AG20443 (cell line): ENCODE results near the gene PRXL2A.
"Not testable (repeated sequence)": the region's sequence is repeated elsewhere in the genome, so short reads cannot be mapped to it uniquely, and the experiment has no call there.

ENCODE experiments used
- DNase-seq: peaks from one replicate; pipeline ENCODE4 v3.0.0; 2012; ENCODE audit warnings: low spot score, mixed read lengths

PRXL2A gene

DNA sequence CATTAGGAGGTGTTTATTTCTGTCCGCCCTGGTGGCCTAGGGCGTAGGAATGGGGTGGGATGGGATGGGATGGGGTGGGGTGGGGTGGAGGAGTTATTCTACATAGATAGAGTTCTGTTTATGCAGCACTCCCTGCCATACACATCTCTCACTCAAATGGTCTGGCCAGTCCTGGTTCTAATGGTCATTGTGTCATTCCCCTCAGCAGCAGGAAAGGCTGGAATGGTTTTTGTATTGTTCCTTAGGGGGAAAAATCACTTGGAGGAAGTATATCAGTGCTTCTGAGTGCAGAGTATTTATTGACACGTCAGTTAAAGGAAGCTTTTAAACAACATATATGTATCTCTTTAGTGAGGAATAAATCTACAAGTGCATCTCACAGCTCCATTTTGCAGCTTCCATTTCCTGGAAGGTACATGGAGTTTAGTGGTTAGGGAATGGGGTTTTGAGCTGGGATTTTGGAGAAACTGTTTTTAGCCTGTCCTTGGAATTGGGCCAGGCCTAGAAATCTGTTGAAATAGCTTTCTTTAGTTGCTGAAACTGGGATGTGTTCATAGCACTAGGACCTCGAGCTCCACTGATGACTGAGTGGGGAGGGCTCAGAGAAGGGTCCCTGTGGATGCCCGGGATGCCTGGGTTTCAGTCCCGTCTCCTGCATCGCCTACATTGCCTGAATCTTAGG, 54.1 kb downstream of the PRXL2A start:
- peak; percentile 56 for DNase-seq

DNA sequence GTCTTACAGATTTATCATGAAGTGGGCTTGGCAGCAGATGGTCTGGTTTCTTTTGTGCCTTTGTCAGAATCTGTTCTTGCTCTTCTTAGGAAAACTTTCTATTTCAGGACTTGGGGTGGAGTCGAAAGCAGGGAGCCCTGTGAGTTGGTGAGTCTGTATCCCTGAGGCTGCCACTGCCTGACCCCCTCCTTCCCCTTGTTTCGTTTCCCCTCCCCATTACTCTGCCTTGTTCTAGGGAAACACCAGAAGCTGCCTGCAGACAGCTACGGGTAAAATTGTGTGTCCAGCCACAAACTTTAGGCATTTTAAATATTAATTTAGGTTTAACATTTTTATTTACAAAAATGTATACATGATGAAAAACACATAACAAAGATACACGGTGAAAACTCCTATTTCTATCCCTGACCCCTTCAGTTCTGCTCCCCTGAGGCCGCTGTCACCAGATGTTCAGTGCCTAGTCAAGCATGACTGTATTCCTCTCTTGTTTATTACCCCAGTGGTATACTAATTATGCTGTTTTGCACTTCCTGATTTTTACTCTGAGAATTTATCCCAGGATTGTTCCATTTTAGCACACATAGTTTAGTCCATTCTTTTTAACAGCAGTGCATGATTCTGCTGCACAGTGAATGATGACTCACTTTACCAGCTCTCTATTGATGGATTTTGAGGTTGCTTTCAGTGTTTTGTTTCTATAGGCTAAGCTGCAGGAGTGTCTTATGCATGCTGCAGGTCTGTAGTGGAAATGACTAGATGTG, 54.8 kb downstream of the PRXL2A start:
- DNase-seq = peak; percentile 43

DNA sequence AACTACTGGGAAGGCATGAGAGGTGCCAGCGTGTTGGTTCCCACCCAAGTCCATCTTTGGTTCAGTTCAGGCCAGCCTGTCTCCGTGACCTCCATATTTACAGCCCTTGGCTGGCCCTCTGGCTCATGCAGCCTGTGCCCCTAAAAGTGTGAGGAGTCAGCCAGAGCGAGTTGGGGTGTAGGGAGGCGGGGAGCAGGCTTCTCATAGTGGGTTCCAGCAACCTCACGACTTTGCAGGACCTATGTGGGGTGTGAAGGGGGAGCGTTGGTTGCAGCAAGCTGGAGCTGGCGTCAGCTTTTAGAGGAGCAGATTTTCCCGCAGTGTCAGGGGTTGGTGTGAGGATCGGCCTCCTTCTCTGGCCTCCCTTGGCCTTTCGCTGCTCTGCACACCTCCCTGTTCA, 55.5 kb downstream of the PRXL2A start:
- no peak for DNase-seq

DNA sequence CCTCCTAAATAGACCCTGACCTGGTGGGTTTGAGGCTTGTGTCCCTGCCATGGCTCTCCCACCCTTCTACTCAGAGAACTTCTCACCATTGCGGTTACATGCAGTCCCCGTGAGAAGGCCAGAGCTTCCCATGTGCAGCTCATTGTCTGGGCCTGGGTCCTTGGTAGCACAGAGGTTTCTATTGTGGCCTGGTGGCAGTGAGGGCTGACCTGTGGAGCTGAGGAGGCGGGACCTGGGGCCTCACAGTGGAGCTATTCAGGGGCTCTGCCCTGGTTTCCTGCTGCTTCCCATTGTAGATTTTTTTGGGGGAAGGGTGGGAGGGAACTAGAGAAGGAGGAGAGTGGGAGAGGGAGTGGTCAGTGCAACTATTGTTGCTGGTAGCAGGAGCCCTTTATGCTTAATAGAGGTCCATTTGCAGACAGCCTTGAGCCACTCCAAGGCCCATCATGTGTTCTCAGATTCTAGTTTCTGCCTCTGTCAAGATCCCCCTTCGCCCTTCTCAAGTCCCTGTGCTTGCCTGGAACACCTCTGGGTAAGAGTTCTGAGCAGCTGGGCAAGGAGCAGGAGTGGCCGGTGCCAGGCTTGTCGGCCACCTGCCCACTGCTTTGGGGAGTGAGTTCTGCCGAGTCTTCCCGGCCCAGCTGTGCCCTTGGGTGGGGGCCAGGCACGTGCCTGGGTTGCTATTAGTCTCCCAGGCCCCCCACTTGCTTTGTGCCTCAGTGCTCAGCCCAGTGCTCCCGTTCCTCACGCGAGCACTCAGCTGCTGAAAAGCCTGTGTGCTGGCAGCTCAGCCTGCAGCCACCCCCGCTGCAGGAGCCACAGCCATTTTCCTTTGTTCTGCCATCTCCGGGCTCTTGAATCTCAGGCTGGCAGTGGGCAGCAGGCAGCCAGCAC, 56.5 kb downstream of the PRXL2A start:
- peak; percentile 52 for DNase-seq

DNA sequence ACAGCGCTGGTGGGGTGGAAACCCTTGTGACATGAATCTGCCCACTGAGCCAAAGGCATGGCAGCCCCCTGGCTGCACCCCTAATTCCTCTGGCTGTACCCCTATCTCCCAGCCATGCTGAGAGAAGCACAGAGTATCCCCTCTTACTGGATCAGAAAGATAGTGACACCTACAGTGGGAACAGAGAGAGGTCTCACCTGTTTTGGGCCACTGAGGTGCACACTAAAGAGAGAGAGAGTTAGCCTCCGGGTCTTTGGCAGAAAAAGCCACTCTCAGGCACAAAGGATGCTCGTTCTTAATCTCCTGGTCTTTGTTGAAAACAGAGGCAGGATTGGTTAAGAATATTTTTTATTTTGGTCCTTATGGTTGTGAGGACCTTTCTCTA, 57.1 kb downstream of the PRXL2A start:
- no peak for DNase-seq

DNA sequence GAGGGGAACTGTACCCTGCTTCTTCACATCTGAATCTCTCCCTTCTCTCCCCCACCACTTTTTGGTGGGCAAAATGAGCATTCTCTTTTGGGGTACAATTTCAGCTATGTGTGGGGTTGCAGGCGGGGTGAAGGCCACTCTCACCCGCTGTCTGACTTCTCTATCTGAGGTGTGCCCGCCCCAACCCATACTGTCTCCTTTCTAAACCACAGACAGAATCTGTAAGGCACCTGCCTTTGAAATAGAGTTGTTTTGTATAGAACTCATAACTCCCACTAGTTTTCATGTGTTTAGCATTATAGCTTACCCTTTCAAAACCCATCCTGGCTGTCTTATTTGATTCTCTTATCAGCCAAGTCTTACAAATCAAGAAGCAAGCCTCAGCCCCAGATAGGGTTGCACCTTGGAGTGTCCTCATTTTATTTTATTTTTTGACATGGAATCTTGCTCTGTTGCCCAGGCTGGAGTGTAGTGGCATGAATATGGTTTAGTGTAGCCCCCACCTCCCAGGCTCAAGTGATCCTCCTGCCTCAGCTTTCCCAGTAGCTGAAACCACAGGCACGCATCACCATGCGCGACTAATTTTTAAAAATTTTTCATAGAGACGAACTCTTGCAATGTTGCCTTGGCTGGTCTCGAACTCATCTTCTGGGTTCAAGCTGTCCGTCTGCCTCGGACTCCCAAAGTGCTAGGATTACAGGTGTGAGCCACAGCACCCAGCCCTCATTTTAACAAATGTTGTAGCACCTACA, 57.7 kb downstream of the PRXL2A start:
- no peak for DNase-seq

DNA sequence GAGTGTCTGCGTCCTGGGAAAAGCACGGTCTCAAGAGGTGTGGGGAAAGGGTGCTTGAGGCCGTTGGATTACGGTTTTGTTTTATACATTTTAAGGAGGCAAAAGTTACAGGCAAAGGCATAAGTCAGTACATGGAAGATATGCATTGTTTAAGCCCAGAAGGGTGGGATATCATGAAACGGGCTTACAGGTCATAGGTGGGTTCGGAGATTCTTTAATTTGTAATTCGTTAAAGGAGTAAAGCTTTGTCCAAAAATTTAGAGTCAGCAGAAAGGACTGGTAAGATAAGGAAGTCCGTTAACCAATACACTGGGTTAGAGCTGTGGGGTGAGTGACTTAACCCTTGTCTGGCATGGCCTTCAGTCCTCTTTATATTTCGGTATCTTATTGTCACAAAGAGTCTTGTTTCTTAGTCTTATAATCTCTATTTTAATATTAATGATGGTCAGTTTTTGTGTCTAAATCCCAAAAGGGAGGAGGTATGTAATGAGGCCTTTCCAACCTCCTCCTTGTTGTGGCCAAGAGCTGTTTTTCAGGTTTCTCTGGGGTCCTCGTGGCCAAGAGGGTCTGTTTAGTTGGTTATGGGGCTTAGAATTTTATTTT, 58.5 kb downstream of the PRXL2A start:
- DNase-seq = no peak

DNA sequence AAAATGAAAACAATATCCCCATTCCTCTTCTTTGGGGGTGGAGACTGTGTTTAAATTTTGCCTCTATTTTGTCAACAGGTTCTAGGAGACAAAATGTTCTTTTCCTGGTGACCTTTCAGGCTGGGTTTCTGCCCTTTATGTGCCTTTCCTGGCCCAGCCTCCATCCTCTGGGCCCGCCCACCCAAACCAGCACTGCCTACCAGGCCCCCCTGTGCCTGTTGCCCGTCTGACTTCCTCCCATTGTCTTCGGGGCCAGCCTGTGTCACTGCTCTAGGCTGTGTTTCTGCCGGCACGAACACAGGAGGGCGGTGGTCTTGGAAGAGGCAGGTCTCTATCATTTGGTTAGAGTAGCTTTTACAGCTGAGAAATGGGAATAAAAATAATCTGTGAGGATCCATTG, 59.7 kb downstream of the PRXL2A start:
- no peak for DNase-seq

DNA sequence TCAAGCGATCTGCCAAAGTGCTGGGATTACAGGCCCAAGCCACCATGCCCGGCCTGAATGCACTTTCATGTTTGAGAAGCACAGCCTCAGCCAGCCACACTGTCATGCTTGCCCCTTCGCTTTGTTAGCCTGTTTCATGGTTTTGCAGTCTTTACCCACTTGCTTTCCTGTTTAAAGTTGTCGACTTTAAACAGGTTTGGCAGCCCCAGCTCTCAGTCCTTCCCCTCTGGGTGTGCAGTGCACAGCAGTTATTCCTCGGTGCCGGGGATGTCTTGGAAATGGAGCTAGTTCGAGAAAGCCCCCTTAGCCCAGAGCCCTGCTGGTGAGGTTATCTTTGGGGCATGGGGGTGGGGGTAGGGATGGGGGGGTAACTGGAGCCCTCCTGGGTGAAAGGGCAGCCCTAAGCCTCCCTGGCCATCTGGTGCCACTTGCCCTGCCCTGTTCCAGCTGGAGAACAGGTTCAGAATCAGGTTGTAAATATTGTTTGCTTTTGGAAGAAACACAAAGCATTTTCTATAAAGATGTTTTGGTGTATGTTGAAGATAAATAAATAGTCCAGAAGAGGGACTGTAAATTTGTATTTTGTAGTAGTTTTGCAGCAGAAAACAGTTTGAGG, 60.6 kb downstream of the PRXL2A start:
- DNase-seq = no peak

DNA sequence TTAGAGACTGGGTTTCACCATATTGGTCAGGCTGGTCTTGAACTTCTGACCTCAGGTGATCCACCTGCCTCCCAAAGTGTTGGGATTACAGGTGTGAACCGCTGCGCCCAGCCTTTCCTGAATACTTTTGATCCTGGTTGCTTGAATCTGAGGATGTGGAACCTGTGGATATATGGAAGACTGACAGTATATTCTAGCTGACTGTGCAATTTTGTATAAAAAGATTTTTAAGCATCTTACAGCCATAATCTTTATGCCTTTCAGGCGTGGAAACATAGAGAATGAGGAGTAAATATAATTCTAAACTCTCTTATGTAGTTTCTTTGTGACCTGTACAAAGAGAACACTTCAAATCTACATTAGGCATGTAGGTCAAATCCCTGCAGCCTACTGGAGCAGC, 61.9 kb downstream of the PRXL2A start:
- no peak for DNase-seq

DNA sequence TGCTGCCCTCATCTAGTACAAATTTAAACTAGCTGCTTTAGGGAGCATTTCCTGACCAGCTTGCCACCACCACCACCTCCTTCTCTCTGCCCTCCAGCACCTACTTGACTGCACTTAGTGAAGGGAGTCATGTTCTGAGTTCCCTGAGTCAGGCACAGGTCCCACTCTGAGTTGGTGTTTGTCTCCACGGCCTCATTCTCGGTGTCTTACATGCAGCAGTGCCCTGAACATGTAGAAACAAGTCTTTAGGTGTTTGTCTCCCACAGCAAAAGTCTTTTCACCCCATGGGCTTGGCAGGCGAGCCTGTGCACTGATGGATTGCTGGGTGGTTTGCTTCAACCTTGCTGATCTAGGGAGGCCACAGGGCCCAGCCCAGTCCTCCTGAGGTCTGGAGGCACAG, 62.6 kb downstream of the PRXL2A start:
- no peak for DNase-seq

DNA sequence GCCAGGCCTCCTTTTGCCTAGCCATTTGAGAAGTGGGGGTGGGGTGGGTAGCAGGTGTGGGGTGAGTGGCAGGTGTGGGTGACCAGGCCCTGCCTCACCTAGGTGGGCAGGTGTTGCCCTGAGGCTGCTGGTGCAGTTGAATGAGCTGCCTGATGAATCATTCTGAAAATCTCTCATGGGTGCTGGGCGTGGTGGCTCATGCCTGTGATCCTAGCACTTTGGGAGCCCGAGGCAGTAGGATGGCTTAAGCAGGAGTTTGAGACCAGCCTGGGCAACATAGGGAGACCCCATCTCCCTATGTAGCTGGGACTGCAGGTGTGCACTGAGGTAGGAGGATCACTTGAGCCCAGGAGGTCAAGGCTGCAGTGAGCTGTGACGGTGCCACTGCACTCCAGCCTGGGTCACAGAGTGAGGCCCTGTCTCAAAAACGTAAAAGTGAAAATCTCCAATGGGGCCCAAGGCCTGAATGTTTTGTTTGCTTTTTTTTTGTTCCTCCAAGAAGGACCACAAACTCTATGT, 63.4 kb downstream of the PRXL2A start:
- no peak for DNase-seq

DNA sequence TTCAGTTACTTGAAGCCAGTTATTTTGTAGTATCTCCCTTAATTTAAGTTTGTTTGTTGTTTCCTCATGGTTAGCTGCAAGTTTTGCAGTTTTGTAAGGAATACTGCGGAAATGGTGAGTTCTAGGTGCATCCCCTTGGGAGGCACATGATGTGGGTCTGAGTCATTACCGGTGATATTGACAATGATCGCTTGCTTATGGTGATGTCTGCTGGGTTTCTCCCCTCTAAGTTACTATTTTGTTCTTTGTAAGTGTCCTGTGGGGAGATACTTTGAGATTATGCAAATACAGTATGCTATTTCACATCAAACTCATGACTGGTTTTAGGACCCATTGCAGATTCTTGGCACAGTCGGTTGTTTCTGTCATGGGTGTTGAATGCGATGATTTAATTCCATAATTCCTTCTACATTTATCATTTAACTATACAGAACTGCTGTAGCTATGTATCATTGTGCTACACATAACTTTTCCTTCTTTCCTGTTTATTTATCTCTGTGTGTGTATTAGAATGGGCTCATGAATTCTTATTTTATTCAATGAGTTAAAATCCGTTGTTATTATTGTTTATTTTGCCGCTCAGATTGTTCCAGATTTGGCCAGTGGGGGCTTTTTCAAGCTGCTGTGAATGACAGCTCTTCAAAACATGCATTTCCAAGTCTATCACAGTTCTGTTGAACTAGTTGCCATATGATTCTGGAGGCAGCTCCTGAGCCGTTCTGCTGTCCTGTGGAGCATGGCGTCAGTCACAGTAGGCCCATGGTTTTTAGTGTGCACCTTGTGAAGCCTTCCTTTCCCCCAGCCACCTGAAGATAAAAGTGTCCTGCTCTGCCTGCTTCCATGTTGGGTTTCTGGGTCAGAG, 64.1 kb downstream of the PRXL2A start:
- peak; percentile 30 for DNase-seq

DNA sequence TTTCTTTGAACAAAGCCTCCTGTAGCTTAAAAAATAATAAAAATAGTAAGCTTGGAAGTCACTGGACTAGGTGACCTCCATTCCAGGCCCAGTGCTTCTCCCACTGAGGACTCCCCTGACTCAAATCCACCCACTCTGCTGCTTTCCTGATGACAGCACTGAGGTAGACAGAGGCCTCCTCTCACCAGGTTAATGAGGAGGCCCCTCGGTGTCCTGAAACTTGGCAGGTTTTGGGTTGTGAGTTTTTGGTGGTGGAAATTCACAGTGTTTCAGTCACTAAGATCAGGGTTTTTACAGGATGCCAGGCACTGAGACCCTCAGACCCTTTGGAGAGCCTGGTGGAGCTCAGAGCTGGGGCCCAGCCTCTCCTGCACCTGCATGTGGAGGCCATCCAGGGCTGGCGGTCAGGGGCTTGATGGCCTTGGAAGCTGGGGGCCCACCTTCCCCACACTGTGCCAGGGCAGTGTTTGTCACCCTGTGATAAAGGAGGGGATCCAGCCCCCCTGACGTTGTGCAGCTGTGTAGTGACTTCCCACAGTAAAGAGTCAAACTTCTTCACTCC, 64.8 kb downstream of the PRXL2A start:
- no peak for DNase-seq

DNA sequence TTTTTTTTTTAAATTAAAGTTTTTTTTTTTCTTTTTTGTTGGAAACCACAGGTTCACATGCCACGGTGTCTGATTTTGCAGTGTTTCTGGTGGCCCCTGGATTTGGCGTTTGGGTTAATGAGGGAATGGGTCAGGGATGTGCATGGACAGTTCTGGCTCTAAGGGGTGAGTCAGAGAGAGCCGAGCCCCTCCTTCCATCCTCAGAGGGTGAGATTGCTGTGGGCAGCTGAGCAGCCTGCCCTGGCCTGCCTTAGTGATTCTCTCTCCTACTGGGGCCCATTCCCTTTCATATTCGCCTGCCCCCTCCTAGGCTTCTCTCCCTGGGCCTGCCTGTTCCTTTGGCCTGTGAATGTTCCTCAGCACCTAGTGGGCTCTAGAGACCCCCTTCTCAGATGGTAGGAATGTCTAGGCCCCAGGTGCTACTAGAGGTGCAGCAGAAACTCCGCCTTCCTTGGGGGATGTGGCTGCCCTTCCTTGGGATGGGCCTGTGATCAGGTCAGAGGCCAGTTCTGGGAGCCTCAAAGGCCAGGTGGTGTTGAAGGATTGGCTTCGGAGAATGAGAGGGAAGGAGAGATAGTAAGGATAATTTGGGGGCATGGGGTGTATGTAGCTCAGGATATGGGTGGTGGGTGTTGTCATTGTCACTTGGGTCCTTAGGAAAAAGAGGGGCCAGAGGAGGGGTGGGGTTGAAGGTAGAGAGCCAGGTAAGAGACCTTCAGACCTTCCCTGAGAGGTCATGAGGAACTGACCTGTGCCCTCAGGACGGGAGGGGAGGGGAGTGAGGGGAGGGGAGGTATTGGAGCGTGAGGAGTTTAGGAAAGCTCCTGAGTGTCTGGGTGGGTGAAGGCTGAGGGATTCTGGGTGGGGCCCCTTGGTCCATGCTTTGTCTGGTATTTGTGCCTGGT, 65.6 kb downstream of the PRXL2A start:
- no peak for DNase-seq

DNA sequence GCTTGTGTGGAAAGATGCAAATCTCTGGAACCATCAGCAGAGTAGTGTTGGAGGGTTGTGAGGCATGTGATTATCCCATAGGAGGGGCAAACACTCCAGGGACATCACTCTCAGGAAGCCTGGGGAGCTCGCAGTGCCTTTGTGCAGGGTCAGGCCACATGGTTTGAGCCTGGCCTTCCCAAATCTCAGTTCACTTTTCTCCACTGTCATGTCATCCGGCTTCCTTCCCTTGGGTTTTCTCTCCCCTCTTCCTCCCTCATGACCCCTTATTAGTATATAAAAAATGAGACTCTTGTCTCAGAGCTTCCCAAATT, 66.2 kb downstream of the PRXL2A start:
- no peak for DNase-seq

DNA sequence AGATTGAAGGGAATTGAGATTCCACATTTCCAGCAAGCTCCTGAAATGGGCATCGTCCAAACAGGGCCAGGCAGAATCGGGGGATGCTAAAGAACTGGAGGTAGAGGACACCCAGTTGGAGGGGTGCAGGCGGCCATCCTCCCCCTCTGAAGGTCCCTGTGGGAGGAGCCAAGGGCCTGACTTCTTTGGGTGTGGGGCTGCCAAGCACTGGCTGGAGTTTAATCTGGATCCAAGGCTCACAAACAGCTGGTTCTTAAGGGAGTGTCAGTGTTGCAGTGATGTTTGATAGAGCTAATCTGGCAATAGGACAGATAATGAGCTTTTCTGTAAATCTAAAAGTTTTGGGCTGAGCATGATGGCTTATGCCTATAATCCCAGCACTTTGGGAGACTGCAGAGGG, 66.6 kb downstream of the PRXL2A start:
- DNase-seq = no peak

DNA sequence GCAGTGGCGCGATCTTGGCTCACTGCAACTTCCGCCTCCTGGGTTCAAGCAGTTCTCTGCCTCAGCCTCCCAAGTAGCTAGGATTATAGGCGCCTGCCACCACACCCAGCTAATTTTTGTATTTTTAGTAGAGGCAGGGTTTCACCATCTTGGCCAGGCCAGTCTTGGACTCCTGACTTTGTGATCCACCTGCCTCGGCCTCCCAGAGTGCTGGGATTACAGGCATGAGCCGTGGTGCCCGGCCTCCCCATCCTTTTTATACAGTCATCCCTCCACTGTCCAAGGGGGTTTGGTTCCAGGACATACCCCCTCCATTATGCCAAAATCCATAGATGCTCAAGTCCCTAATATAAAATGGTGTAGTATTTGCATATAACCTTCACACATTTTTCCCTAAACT, 67.3 kb downstream of the PRXL2A start:
- DNase-seq = not testable (repeated sequence)

DNA sequence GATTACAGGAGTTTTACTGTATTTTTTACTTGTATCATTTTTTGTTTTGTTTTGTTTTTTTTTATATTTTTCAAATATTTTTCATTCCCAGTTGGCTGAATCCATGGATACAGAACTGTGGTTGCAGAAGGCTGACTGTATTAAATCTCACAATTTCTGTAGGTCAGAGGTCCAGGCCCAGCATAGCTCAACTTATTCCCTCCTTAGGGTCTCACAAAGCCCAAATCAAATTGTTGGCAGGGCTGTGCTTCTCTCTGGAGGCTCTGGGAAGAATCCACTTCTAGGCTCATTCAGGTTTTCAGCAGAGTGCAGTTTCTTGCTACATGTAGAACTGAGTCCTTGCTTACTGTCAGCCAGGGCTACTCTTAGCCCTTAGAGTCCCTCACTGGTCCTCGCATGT, 68.3 kb downstream of the PRXL2A start:
- DNase-seq = no peak
